Panc1 (cell line): Measurements from ENCODE around the gene DROSHA. TPM values are rescaled to one million over a fixed set of nuclear protein-coding genes. Genes with fewer than 3 reads are reported as not detected.

Experiments used
- ATAC-seq: fragments of 200-7000 bp; cut with Tn5 transposase; 2 replicates; pipeline ENCODE4 v1.9.1; 2020; ENCODE audit warnings: mild to moderate bottlenecking, moderate library complexity
- BruUV-seq: library from RNA; stranded (reverse); fragments of 400-500 nt; replicated peaks from 2 replicates; lab custom pipeline; 2021; lab: Mats Ljungman, UMichigan
- CTCF ChIA-PET: fragments of 300-600 bp; sonication (Branson Sonifier 250); formaldehyde crosslinking; loops from one replicate; lab custom pipeline; 2022; ENCODE audit warnings: antibody characterized with exemption; lab: Charles Lee
- POLR2A ChIA-PET: fragments of 300-600 bp; sonication (Branson Sonifier 250); formaldehyde crosslinking; loops from one replicate; lab custom pipeline; 2022; ENCODE audit warnings: antibody characterized with exemption; lab: Charles Lee
- DNase-seq: peaks from one replicate; pipeline ENCODE4 v3.0.0-alpha.2; 2010; ENCODE audit warnings: low read depth, low spot score
- H3K27ac ChIP-seq: 2 replicates; pipeline ENCODE4 v1.5.1; 2011; ENCODE audit warnings: mild to moderate bottlenecking, low read length, inconsistent platforms
- H3K27me3 ChIP-seq: fragments of 200-500 bp; sonication (Bioruptor generic); 2 replicates; pipeline ENCODE4 v1.6.0; 2014; ENCODE audit warnings: low read length, inconsistent platforms; ENCODE audit not compliant: control insufficient read depth, insufficient read depth
- H3K36me3 ChIP-seq: fragments of 200-500 bp; sonication (Bioruptor generic); 2 replicates; pipeline ENCODE4 v1.5.1; 2014; ENCODE audit warnings: inconsistent platforms, mild to moderate bottlenecking, low read length, moderate library complexity; ENCODE audit not compliant: control insufficient read depth, insufficient read depth
- H3K4me1 ChIP-seq: 2 replicates; pipeline ENCODE4 v1.5.1; 2011; ENCODE audit warnings: inconsistent platforms, mild to moderate bottlenecking, low read length, moderate library complexity; ENCODE audit not compliant: control insufficient read depth, insufficient read depth
- H3K4me3 ChIP-seq, 2 experiments: 2 replicates each; pipeline ENCODE4 v1.5.1; 2011 to 2012; ENCODE audit warnings: low read depth in 2 of 2, low read length in 2 of 2, mild to moderate bottlenecking in 2 of 2, inconsistent platforms in 1 of 2, moderate library complexity in 1 of 2
- H3K9me3 ChIP-seq: fragments of 200-500 bp; sonication (Bioruptor generic); 2 replicates; pipeline ENCODE4 v1.5.1; 2014; ENCODE audit warnings: low read depth, mild to moderate bottlenecking, inconsistent platforms, low read length, moderate library complexity; ENCODE audit not compliant: control insufficient read depth, insufficient read depth
- POLR2AphosphoS5 ChIP-seq: IDR thresholded peaks from 2 replicates; pipeline ENCODE4 v1.6.1; 2012; ENCODE audit warnings: mild to moderate bottlenecking, low read depth, low read length, moderate library complexity
- SIN3A ChIP-seq: IDR thresholded peaks from 2 replicates; pipeline ENCODE4 v1.6.1; 2012; ENCODE audit warnings: low read depth, mild to moderate bottlenecking, low read length, moderate library complexity, borderline replicate concordance; ENCODE audit not compliant: insufficient read depth
- TCF7L2 ChIP-seq: IDR thresholded peaks from 2 replicates; pipeline ENCODE4 v1.6.1; 2011; ENCODE audit warnings: mild to moderate bottlenecking, low read depth, low read length, inconsistent platforms
- in situ Hi-C: cut with HindIII; loops from 2 replicates; pipeline ENCODE4 v1.10.0; 2016; ENCODE audit warnings: low sequenced_read_pairs, low pct_unique_long_range_greater_than_20kb
- intact Hi-C: fragments of 100-400 bp; cut with micrococcal nuclease; formaldehyde crosslinking; loops from one replicate; pipeline ENCODE4 v1.10.0; 2022; ENCODE audit not compliant: unreplicated experiment
- total RNA-seq: library from RNA; stranded (reverse); gene quantifications from one replicate; pipeline ENCODE4 v1.2.1, GENCODE V29; 2021; ENCODE audit not compliant: unreplicated experiment
- TF ChIP-seq, protein P1 (sequence below), 2 experiments: IDR thresholded peaks; 2 replicates each; pipeline ENCODE4 v1.6.1; 2011 to 2012; ENCODE audit warnings: low read depth in 2 of 2, control low read depth in 1 of 2, low read length in 1 of 2, mild to moderate bottlenecking in 1 of 2, moderate library complexity in 1 of 2; ENCODE audit not compliant: insufficient read depth in 1 of 2
- TF ChIP-seq, protein P2 (sequence below): fragments of 450-650 bp; IDR thresholded peaks from 2 replicates; pipeline ENCODE4 v1.5.1; 2017; ENCODE audit warnings: mild to moderate bottlenecking

DROSHA gene
- total RNA-seq, 1 experiment from 2014 or later, result 98.1 TPM

DNA sequence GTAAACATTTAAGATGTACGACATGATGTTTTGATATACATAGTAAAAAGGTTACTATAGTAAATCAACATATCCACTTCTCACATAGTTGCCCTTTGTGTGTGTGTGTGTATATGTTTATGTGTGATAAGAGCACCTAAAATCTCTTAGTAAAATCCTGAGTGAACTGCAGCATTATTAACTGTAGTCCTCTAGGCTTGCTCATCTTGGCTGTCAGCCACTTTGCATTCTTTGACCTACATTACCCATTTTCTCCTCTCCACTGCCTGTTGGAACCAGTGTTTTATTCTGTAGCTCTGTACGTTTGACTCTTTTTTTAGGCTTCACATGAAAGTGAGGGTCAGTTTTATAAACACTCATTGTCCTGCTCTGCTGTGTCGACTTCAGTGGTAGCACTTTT is 24.6 kb upstream of the DROSHA start:
- H3K4me1 ChIP-seq, result no peaks in the 10 kb centered on the region
- DNase-seq (no peak), ATAC-seq (no peak)
- POLR2A ChIA-PET, result no interaction called here
- no peaks in the 10 kb centered on the region for H3K9me3 ChIP-seq
- BruUV-seq, result no TSS peak
- CTCF ChIA-PET, result no interaction called here
- H3K27me3 ChIP-seq, result no peaks in the 10 kb centered on the region
- intact Hi-C loops (no loop called here), in situ Hi-C loops (no loop called here)
- TF ChIP-seq SIN3A, result no peak
- TF ChIP-seq TCF7L2, result no peak
- no peak for TF ChIP-seq POLR2AphosphoS5
- TF ChIP-seq, protein P1, sequence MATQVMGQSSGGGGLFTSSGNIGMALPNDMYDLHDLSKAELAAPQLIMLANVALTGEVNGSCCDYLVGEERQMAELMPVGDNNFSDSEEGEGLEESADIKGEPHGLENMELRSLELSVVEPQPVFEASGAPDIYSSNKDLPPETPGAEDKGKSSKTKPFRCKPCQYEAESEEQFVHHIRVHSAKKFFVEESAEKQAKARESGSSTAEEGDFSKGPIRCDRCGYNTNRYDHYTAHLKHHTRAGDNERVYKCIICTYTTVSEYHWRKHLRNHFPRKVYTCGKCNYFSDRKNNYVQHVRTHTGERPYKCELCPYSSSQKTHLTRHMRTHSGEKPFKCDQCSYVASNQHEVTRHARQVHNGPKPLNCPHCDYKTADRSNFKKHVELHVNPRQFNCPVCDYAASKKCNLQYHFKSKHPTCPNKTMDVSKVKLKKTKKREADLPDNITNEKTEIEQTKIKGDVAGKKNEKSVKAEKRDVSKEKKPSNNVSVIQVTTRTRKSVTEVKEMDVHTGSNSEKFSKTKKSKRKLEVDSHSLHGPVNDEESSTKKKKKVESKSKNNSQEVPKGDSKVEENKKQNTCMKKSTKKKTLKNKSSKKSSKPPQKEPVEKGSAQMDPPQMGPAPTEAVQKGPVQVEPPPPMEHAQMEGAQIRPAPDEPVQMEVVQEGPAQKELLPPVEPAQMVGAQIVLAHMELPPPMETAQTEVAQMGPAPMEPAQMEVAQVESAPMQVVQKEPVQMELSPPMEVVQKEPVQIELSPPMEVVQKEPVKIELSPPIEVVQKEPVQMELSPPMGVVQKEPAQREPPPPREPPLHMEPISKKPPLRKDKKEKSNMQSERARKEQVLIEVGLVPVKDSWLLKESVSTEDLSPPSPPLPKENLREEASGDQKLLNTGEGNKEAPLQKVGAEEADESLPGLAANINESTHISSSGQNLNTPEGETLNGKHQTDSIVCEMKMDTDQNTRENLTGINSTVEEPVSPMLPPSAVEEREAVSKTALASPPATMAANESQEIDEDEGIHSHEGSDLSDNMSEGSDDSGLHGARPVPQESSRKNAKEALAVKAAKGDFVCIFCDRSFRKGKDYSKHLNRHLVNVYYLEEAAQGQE (IDR thresholded peaks at IDR 0.05; ENCODE audit: insufficient read depth in 1 of 2, low read depth in 2 of 2, low read length in 1 of 2), result no peak
- TF ChIP-seq, protein P2, sequence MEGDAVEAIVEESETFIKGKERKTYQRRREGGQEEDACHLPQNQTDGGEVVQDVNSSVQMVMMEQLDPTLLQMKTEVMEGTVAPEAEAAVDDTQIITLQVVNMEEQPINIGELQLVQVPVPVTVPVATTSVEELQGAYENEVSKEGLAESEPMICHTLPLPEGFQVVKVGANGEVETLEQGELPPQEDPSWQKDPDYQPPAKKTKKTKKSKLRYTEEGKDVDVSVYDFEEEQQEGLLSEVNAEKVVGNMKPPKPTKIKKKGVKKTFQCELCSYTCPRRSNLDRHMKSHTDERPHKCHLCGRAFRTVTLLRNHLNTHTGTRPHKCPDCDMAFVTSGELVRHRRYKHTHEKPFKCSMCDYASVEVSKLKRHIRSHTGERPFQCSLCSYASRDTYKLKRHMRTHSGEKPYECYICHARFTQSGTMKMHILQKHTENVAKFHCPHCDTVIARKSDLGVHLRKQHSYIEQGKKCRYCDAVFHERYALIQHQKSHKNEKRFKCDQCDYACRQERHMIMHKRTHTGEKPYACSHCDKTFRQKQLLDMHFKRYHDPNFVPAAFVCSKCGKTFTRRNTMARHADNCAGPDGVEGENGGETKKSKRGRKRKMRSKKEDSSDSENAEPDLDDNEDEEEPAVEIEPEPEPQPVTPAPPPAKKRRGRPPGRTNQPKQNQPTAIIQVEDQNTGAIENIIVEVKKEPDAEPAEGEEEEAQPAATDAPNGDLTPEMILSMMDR, result no peak
- H3K4me3 ChIP-seq, result no peak overlapping the region
- H3K27ac ChIP-seq, result no peak overlapping the region
- H3K36me3 ChIP-seq, result peaks cover 4% of the 10 kb centered on the region

GRCh38 chr5:31554552-31554951 is 22.7 kb upstream of the DROSHA start:
- ChIA-PET CTCF (no interaction called here), POLR2A (no interaction called here)
- Histone ChIP-seq H3K27me3 (no peaks in the 10 kb centered on the region), H3K36me3 (peaks cover 4% of the 10 kb centered on the region), H3K9me3 (no peaks in the 10 kb centered on the region), H3K4me3 (no peak overlapping the region), H3K4me1 (no peaks in the 10 kb centered on the region), H3K27ac (no peak overlapping the region)
- no TSS peak for BruUV-seq
- intact Hi-C loops, result no loop called here
- DNase-seq (no peak), ATAC-seq (no peak)
- in situ Hi-C loops, result no loop called here
- TF ChIP-seq, protein P1 (IDR thresholded peaks at IDR 0.05; ENCODE audit: insufficient read depth in 1 of 2, low read depth in 2 of 2, low read length in 1 of 2), result no peak
- TF ChIP-seq TCF7L2 (no peak), POLR2AphosphoS5 (no peak)
